GM19099 (cell line): ENCODE data around the gene KRT77.

ENCODE experiments used
- POLR2A ChIP-seq: IDR thresholded peaks from 3 replicates; pipeline ENCODE4 v1.6.1; 2011; ENCODE audit warnings: low read depth; ENCODE audit not compliant: insufficient read length; ENCODE audit errors: extremely low read depth

Gene KRT77

DNA sequence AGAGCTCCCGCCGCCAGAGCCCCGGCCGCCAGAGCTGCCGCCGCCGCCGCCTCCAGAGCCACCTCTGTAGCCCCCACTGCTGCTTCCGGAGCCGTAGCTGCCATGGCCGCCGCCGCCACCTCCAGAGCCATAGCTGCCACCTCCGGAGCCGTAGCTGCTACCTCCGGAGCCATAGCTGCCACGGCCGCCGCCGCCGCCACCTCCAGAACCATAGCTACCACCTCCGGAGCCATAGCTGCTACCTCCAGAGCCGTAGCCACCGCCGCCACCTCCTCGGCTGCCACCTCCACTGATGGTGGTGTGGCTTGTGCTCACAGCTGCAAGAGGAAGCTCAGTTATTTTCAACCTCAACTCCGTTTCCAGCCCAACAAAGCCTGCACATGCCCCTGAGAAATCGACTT lies 28.0 kb downstream of the KRT77 start:
- TF ChIP-seq POLR2A = no peak

- TF ChIP-seq POLR2A = no peak
These were observed 28.9 kb downstream of the KRT77 start for GRCh38 chr12:52674433-52674775.

DNA sequence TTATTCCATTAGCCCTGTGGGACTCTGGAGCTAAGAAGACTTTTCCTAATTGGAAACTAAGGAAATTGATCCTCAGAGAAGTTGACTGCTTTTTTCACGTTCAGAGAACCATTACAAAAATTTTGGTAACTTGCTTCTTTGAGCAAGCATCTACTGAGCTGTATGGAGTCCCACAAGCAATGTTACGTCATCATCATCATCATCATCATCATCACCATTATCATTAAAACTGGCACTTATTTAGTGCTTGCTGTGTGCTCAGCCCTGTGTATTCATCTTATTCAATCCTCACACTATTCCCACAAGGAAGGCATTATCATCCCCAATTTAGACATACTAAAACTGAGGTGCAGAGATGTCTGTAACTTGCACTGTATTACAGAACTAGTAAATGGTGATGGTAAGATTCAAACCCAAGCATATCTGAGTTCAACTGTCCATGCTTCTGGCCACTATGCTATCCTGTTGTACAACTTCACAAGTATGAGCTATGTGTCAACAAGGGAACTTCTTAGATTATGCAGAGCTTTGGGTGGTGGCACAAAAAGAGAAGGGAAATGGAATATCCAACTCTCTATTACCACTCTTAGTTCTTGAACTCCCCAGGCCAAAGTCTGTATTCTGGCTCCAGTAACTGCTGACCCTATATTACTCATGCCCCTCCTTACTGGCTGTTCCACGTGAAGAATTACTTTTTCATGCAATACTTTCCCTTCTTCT lies 29.5 kb downstream of the KRT77 start:
- no peak for TF ChIP-seq POLR2A

GRCh38 chr12:52673217-52673616 lies 30.1 kb downstream of the KRT77 start:
- TF ChIP-seq POLR2A = no peak

DNA sequence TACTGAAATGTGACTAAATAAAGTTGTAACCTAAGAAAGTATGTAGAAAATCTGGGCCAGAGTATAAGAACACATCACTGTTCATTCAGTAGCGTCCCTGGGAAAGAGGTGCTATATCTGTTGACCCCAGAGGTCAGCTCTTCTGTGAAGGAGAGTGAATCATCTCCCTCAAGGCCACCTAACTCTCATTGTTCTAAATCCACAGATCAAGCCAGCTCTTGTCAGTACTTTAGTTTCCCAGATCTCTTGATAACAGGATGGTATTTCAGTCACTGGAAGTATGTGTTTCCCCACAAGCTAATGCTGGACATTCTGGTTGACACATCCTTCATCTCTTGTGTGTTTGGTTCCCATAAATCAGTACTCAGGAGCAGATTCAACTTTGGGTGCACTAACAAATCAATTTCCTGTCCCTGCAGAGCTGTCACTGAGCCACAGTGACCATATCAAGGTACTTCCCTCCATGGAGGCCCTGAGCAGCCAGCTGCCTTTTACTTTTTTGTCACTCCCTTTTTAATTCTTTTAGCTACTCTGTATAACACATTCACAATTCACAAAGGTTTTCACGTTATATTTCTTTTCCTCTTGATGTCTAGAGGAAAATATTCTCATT lies 30.9 kb downstream of the KRT77 start:
- TF ChIP-seq POLR2A = no peak

DNA sequence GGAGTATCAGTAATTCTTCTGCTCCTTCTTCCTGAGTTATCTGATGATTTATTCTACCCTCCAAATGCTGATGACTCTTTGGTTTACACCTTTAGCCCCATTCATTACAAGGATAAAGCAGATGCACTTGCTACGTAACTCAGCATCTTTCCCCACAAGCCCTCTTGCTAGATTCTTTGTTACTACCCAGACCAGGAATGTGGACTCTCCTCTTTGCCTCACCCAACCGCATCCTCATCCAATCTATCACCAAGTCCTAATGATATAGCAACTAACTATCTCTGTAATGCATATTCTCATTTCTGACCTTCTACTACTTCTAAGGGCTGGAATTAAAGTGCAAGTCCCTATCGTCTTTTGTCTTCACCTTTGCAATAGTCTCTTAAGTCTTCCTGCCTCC lies 32.4 kb downstream of the KRT77 start:
- TF ChIP-seq POLR2A = no peak

DNA sequence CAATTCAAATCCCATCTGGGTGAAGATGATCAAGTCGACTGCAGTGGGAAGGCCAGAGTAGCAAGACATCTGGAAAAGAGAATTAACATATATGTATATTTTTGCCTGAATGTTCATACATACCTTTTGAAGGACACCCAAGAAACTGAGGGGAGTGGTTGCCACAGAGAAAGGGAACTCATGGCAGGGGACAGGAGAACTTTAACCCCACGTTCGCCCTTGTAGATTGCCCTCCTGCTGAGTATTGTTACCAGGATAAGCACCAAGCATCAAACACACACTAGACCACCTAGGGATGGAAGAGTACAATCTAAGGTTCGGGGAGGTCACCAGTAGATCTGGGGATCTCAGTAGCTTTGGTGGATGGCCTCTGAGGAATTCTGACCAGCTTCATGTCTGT lies 32.8 kb downstream of the KRT77 start:
- TF ChIP-seq POLR2A = no peak

GRCh38 chr12:52669426-52669825 lies 33.9 kb downstream of the KRT77 start:
- no peak for TF ChIP-seq POLR2A

DNA sequence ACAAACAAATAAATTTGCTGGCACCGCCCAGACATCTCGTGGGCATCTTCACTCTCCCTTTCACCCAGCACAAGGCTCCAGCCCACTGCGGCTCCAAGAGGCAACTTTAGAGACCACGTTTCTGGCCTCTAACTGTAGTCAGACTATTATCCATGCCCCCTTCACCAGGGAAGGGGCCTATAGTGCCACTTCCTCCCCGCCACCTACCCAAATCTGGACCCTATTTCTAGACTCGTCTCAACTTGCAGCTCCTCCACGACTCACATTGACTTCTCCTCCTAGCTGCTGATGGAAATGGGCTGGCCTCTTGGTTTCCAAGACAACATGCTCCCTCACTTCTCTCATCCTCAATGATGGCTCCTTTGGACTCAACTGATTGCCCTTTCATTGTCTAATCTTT lies 35.4 kb downstream of the KRT77 start:
- no peak for TF ChIP-seq POLR2A

- TF ChIP-seq POLR2A = no peak
These were observed 35.8 kb downstream of the KRT77 start for GRCh38 chr12:52667509-52667908.

GRCh38 chr12:52666471-52666870 lies 36.9 kb downstream of the KRT77 start:
- TF ChIP-seq POLR2A = no peak

DNA sequence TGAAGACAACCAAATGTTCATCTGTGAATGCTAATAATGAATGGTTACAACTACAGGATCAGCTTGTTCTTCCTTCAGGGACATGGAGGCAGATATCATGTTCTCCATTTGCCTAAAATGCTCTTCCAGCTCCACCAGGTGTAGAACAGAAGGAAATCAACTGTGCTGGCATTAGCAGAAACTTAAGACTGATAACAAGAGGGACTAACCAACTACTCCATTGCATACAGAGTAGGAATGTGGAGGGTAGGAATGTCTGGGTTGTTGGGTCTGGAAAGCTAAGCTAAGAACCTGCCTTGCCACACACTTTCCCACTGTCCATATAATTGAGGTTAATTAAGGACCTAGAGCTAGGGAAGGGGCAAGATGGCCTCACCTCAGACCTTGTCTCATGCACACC lies 39.9 kb downstream of the KRT77 start:
- no peak for TF ChIP-seq POLR2A

DNA sequence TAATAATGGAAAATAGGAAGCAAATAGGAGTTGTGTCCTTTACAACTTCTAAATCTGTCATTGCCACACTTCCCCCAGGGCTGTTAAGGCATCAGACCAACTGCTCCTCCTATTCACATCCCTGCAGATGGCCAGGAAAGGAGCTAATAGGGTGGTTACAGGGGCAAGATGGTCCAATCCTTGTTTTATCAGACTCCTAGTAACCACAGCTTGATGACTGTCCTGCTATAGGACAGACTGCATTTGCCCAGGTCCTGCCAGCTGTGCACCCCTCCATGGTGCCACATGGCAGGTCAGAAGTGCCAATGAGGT lies 40.5 kb downstream of the KRT77 start:
- no peak for TF ChIP-seq POLR2A

GRCh38 chr12:52662093-52662917 lies 41.0 kb downstream of the KRT77 start:
- no peak for TF ChIP-seq POLR2A

DNA sequence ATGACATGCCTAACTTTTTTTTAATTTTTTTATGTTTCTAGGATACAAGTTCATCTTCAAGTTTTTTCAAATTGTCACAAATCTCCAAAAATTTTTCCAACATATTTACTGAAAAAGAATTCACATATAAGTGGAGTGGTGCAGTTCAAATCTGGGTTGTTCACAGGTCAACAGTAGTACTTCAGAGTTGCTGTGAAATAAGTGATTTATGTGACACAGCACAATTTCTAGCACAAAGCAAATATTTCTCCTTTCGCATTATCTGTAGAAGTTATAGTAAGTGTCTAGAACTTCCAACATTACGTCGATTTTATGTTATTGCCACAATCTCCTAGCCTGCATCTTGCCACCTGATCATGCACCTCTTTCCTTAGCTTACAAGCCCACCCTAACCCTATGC lies 41.7 kb downstream of the KRT77 start:
- no peak for TF ChIP-seq POLR2A

- TF ChIP-seq POLR2A = no peak
These were observed 42.3 kb downstream of the KRT77 start for GRCh38 chr12:52660934-52661499.

GRCh38 chr12:52659951-52660350 lies 43.4 kb downstream of the KRT77 start:
- TF ChIP-seq POLR2A = no peak

DNA sequence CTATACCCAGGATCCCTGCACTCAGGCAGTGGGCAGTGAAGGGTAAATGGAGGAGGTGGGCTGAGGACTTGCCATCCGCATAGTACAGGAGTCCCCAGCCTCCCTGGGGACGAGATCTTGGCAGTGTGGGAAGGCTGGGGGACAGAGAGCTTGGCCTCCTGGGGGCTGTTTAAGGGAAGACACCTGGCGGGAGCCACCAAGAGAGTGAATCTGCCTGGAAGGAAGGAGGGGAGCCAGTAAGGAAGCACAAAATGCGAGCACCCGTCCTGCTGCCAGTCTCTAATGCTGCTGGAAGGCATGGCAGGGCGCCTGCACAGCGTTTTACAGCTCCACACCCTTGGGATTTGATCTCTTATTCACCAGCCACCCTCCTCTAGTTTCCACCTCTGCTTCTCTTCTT lies 43.9 kb downstream of the KRT77 start:
- TF ChIP-seq POLR2A = no peak
